Fibroblast of lung (primary cell): ENCODE data around the gene CXCL13. TPM values are rescaled to one million over a fixed set of nuclear protein-coding genes. Genes with fewer than 3 reads are reported as not detected.

ENCODE experiments used
- DNase-seq, 2 donors: peaks; one replicate each; pipeline versions ENCODE4 v3.0.0 to v3.0.0-alpha.2; 2010; ENCODE audit warnings: low read depth in 2 of 2
- H2AFZ ChIP-seq: 2 replicates; pipeline ENCODE4 v1.5.1; 2012; ENCODE audit warnings: low read length, control low read depth, inconsistent platforms
- H3K27ac ChIP-seq: 2 replicates; pipeline ENCODE4 v1.5.1; 2011; ENCODE audit warnings: low read length, control low read depth; ENCODE audit not compliant: insufficient read depth
- H3K27me3 ChIP-seq: 2 replicates; pipeline ENCODE4 v1.5.1; 2011; ENCODE audit warnings: mild to moderate bottlenecking, low read length; ENCODE audit not compliant: control insufficient read depth, insufficient read depth
- H3K36me3 ChIP-seq: 2 replicates; pipeline ENCODE4 v1.5.1; 2011; ENCODE audit warnings: low read length; ENCODE audit not compliant: control insufficient read depth, insufficient read depth
- H3K4me1 ChIP-seq: 2 replicates; pipeline ENCODE4 v1.5.1; 2011; ENCODE audit warnings: low read length; ENCODE audit not compliant: control insufficient read depth, insufficient read depth; ENCODE audit errors: extremely low read depth
- H3K4me2 ChIP-seq: 2 replicates; pipeline ENCODE4 v1.5.1; 2011; ENCODE audit warnings: low read length, control low read depth; ENCODE audit not compliant: insufficient read depth; ENCODE audit errors: extremely low read depth
- H3K4me3 ChIP-seq, 4 experiments: fragments of 200-600 bp in 1 of 4; sonication (generic) in 1 of 4; replicated peaks in 1 of 4; 2 replicates each; pipeline ENCODE4 v1.5.1; 2011 to 2016; ENCODE audit warnings: low read length in 4 of 4, low read depth in 3 of 4, mild to moderate bottlenecking in 3 of 4, control low read depth in 2 of 4, inconsistent platforms in 1 of 4, mixed read lengths in 1 of 4; ENCODE audit not compliant: insufficient read depth in 1 of 4; ENCODE audit errors: control extremely low read depth in 1 of 4
- H3K79me2 ChIP-seq: 2 replicates; pipeline ENCODE4 v1.5.1; 2012; ENCODE audit warnings: mild to moderate bottlenecking, low read length, inconsistent platforms; ENCODE audit not compliant: control insufficient read depth, insufficient read depth
- H3K9ac ChIP-seq: 2 replicates; pipeline ENCODE4 v1.5.1; 2011; ENCODE audit warnings: mild to moderate bottlenecking, low read length, control low read depth; ENCODE audit not compliant: insufficient read depth
- H3K9me3 ChIP-seq: 2 replicates; pipeline ENCODE4 v1.5.1; 2012; ENCODE audit warnings: low read depth, low read length; ENCODE audit not compliant: control insufficient read depth, insufficient read depth
- H4K20me1 ChIP-seq: 2 replicates; pipeline ENCODE4 v1.5.1; 2011; ENCODE audit warnings: low read length; ENCODE audit not compliant: control insufficient read depth, insufficient read depth; ENCODE audit errors: extremely low read depth
- EZH2 ChIP-seq: IDR thresholded peaks from 2 replicates; pipeline ENCODE4 v1.5.1; 2012; ENCODE audit warnings: low read length, control low read depth, mild to moderate bottlenecking; ENCODE audit errors: missing control alignments
- polyA plus RNA-seq, 2 donors: library from polyadenylated mRNA; depleted of rRNA in 1 of 2; stranded (reverse) in 1 of 2; unstranded in 1 of 2; fragments of >200 nt; gene quantifications; 2 replicates each; pipeline ENCODE4 v1.2.1, GENCODE V29; 2011 to 2012; ENCODE audit warnings: missing spikeins in 1 of 2
- total RNA-seq: library from RNA; depleted of rRNA; stranded (reverse); fragments of >200 nt; gene quantifications from 2 replicates; pipeline ENCODE4 v1.2.1, GENCODE V29; 2014
- TF ChIP-seq, protein P1 (sequence below), 2 donors: IDR thresholded peaks in 1 of 2; conservative IDR thresholded peaks in 1 of 2; 1 replicate in 1 of 2; 2 replicates in 1 of 2; pipeline ENCODE4 v1.5.1; 2011 to 2012; ENCODE audit warnings: low read length in 2 of 2, control low read depth in 1 of 2, inconsistent platforms in 1 of 2, low read depth in 1 of 2, mild to moderate bottlenecking in 1 of 2

The CXCL13 gene
- total and polyA plus RNA-seq, 2 donors (not counting 1 experiment from before 2014, with no cell fraction given): not detected

DNA sequence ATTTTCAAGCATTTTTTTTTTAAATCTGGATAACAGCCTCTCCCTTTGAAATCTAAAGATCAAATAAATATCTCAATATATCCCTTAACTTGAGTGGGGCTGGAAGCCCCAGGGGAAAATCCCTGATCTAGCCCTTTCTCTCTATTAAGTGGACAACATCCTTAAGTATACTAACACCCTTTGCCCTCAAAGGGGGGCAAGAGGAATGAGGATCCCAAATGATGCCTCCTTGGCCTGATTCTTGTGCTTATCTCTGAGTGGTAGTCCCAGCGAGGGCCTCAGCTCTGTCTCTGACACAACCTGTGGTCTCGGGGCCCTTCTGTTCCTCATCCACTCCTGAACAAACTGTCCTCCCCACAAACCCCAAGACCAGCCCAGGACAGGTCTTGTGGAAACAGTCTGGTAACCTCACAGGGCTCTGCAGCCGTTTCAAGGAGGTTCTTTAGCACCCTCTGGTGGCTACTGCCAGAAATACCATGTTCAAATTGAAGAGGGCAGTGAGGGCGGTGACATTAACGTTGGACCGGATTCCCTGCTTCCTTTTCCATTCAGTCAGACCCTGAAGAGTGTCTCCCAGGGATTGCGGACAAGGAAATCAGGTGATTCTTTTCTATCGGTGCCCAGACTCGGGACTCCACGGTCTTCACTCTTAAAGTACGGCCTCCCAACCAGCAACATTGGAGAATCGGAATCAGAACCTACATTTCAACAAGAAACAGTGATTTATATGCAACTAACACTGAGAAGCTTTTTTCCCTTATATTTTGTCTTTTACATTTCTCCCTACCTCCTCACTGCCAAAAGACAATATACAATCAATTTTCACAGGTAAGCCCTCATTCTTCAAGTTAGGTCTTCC lies 13.0 kb downstream of the CXCL13 start:
- Histone ChIP-seq H3K27me3 (peaks cover 5% of the 10 kb centered on the region), H4K20me1 (no peaks in the 10 kb centered on the region), H3K4me2 (no peak overlapping the region), H3K36me3 (no peaks in the 10 kb centered on the region), H2AFZ (no peak overlapping the region), H3K79me2 (no peaks in the 10 kb centered on the region), H3K9ac (no peak overlapping the region), H3K9me3 (no peaks in the 10 kb centered on the region), H3K4me3 (no peak overlapping the region), H3K27ac (no peak overlapping the region), H3K4me1 (no peaks in the 10 kb centered on the region)
- peak; percentile 58 to 76 for DNase-seq
- TF ChIP-seq EZH2: no peak
- TF ChIP-seq, protein P1, sequence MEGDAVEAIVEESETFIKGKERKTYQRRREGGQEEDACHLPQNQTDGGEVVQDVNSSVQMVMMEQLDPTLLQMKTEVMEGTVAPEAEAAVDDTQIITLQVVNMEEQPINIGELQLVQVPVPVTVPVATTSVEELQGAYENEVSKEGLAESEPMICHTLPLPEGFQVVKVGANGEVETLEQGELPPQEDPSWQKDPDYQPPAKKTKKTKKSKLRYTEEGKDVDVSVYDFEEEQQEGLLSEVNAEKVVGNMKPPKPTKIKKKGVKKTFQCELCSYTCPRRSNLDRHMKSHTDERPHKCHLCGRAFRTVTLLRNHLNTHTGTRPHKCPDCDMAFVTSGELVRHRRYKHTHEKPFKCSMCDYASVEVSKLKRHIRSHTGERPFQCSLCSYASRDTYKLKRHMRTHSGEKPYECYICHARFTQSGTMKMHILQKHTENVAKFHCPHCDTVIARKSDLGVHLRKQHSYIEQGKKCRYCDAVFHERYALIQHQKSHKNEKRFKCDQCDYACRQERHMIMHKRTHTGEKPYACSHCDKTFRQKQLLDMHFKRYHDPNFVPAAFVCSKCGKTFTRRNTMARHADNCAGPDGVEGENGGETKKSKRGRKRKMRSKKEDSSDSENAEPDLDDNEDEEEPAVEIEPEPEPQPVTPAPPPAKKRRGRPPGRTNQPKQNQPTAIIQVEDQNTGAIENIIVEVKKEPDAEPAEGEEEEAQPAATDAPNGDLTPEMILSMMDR (conservative IDR thresholded peaks at IDR 0.05 in 1 of 2, IDR thresholded peaks at IDR 0.05 in 1 of 2; ENCODE audit: low read depth in 1 of 2, low read length in 2 of 2): peak; percentile 87 to 88

DNA sequence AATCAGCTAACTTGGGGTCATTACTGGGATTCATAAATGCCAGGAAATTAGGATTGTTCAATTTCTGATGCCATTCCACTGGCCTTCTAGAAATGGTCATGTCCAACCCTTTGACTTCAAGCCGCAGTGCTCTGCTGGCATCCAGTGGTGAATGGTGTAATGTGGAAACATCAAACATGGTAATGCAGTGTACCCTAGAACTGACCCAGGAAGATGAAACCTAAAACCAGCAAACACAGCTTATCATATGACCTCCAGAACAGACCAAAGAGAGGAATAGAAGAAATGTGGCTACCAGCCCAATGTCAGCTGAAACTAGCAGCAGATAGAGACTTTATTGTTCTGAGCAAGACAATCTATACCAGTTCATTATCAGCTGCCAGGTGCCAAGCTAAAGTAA lies 13.8 kb downstream of the CXCL13 start:
- Histone ChIP-seq H3K36me3 (no peaks in the 10 kb centered on the region), H4K20me1 (no peaks in the 10 kb centered on the region), H3K4me3 (no peak overlapping the region), H2AFZ (no peak overlapping the region), H3K27ac (no peak overlapping the region), H3K9ac (no peak overlapping the region), H3K4me1 (no peaks in the 10 kb centered on the region), H3K79me2 (no peaks in the 10 kb centered on the region), H3K4me2 (no peak overlapping the region), H3K27me3 (peaks cover 5% of the 10 kb centered on the region), H3K9me3 (no peaks in the 10 kb centered on the region)
- DNase-seq: no peak
- TF ChIP-seq EZH2: no peak
- TF ChIP-seq, protein P1 (conservative IDR thresholded peaks at IDR 0.05 in 1 of 2, IDR thresholded peaks at IDR 0.05 in 1 of 2; ENCODE audit: low read depth in 1 of 2, low read length in 2 of 2): no peak

DNA sequence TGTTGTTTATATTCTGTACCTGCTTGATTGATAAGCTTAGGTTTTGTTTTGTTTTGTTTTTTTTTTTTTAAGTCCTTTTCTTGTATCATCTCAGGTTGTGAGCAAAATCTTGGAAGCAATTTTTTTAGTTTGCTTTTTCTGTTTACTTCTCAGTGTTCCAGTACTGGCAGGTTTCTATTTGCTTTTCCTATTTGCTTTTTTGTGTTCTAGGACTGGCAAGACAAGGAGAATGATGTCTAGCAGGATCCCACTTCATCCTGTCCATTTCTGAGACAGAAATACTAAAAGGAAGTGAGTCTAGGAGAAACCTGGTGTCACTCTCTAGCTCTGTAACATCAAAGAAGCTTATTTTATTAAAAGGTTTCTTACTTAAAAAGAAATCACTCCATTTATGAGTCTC lies 15.6 kb downstream of the CXCL13 start:
- Histone ChIP-seq H3K79me2 (no peaks in the 10 kb centered on the region), H3K4me3 (no peak overlapping the region), H3K27ac (no peak overlapping the region), H3K9ac (no peak overlapping the region), H4K20me1 (no peaks in the 10 kb centered on the region), H3K36me3 (no peaks in the 10 kb centered on the region), H3K4me1 (no peaks in the 10 kb centered on the region), H3K9me3 (no peaks in the 10 kb centered on the region), H3K27me3 (peaks cover 5% of the 10 kb centered on the region), H3K4me2 (no peak overlapping the region), H2AFZ (no peak overlapping the region)
- no peak for DNase-seq
- TF ChIP-seq, protein P1 (conservative IDR thresholded peaks at IDR 0.05 in 1 of 2, IDR thresholded peaks at IDR 0.05 in 1 of 2; ENCODE audit: low read depth in 1 of 2, low read length in 2 of 2): no peak
- no peak for TF ChIP-seq EZH2
